Measurements from ENCODE around the gene NUP188.

NUP188 gene

GRCh38 chr9:129005336-129005997 is 58.0 kb downstream of the NUP188 start:
- in situ Hi-C loops (cut with HindIII; ENCODE audit: low sequenced_read_pairs): no loop called here

DNA sequence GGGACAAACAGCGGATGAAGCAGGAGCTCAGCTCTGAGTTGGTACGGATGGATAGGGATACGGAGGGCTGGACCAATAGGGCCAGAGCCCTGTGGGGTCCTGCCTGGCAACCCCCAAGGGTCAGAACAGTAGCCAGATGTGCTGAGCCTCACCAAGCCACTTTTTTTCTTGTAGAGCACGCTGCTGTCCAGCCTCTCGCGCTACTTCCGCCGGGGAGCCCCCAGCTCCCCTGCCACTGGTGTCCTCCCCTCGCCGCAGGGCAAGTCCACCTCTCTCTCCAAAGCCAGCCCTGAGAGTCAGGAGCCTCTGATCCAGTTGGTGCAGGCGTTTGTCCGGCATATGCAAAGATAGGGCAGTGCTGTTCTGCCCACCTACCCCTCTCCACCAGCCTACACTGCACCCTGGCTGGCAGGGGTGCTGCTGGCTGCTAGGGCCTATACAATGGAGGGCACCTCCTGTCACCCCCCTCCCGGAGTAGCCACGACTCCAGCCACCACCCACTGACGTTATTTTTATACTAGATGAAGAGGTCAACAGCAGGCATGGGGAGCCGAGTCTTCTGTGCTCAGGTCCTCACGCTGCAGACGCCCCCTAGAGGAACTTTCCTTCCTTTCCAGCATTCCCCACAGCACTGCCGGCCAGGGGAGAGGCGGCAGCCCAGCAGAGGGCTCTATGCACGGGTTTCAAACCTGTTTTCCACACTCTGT is 59.0 kb downstream of the NUP188 start:
- in situ Hi-C loops (cut with HindIII; ENCODE audit: low sequenced_read_pairs): no loop called here

GRCh38 chr9:129007035-129007765 is 59.7 kb downstream of the NUP188 start:
- in situ Hi-C loops (cut with HindIII; ENCODE audit: low sequenced_read_pairs): no loop called here

- in situ Hi-C loops (cut with HindIII; ENCODE audit: low sequenced_read_pairs): no loop called here
Observed at GRCh38 chr9:129007766-129008468, 60.4 kb downstream of the NUP188 start.

DNA sequence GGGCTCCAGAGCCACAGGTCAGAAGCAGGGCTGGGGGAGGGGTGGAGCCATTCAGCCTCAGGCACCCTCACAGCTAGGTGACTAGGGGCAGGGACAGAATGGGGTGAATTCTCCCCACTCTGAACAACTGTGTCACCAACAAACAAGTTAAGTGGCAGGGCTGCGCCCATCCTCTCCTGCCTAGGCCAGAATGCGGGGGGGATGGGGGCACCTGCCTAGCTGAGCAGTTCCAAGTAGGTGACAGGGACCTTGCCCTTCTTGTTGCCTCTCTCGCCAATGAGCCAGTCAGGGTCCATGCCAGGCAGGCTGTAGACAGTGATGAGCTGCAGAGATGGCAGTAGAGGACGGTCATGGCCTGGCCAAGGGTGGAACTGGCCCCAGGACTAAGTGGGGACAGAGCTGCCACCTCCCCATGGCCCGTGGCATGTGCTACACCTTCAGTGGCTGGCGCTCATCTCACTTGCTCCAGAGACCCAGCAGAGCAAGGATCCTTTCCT is 61.0 kb downstream of the NUP188 start:
- in situ Hi-C loops (cut with HindIII; ENCODE audit: low sequenced_read_pairs): no loop called here

DNA sequence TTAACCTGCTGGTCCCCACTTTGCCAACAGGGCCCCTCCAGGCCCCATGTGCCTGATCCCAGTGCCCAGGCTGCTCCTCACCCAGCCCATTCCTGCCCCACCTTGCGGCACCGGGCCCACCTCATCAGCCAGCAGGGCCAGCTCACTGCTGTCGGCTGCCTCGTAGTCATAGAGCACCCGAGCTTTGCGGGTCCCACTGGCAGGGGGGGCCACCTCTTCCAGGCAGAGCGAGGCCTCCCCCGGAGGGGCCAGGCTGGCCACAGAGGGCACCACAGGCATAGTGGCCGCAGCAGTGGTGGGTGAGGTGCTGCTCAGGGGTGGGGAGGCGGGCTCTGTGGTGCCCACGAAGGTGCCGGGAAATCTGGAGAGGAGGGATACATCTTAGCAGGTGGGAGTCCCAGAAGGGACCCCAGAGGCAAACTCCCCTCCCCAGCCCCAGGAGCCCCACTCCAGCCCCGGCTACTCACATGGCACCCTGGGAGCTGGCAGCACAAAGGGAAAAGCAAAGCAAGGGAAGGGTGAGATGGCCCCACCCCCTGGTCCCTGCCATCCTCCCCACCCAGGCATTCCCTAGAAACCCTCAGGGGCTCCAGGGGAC is 61.6 kb downstream of the NUP188 start:
- in situ Hi-C loops (cut with HindIII; ENCODE audit: low sequenced_read_pairs): no loop called here

- in situ Hi-C loops (cut with HindIII; ENCODE audit: low sequenced_read_pairs): no loop called here
Observed at GRCh38 chr9:129009584-129010141, 62.2 kb downstream of the NUP188 start.

DNA sequence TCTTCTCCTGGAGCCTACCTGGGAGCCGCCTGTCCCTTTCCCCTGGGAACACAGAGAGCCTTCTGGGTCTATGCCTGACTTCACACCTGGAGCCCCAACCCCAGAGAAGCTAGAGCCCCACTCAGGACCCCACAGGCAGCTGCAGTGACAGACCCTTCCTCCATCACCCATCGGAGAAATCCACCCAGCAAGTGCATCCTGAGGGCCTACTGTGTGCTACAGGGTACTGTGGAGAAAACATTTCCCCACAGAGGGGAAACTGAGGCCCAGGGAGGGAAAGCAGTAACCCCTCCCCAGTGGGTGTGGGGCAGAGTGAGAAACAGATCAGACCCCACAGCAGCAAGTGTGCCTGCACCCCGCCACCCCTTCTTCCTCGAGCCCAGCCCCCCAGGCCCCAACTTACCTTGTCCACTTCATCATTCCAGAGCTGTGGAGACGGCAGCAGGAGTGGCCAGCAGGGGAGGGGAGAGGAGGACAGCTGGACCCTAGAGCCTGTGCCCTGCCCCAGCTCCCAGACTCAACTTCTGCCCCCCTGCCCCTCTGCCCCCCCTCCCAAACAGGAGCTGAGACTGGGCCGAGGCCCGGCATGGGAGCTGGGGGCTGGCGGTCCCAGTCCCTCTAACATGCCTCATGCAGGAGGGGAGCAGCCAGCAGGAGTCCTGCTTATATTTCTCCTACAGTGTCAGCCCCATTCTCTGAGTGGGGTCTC is 62.9 kb downstream of the NUP188 start:
- in situ Hi-C loops (cut with HindIII; ENCODE audit: low sequenced_read_pairs): no loop called here

DNA sequence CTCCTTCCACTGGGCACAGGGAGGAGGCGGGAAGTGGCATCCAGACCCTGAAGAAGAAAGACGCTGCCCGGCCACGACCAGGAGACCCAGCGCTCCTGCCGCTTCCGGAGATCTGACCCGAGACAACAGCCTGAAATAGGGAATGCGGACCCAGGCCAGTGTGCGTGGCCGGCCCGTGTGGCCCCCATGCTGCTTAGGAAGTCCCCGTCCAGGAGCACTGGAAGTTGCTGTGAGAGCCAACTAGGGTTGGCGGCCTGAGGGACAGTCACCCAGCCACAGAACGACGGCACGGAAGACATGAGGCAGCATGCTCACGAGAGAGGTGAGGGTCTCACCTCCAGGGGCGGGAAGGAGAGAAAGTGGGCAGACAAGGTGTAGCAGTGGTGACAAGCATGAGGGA is 63.7 kb downstream of the NUP188 start:
- in situ Hi-C loops (cut with HindIII; ENCODE audit: low sequenced_read_pairs): no loop called here

- in situ Hi-C loops (cut with HindIII; ENCODE audit: low sequenced_read_pairs): no loop called here
Observed at GRCh38 chr9:129011761-129012181, 64.3 kb downstream of the NUP188 start.

GRCh38 chr9:129012343-129012742 is 64.8 kb downstream of the NUP188 start:
- in situ Hi-C loops (cut with HindIII; ENCODE audit: low sequenced_read_pairs): no loop called here

DNA sequence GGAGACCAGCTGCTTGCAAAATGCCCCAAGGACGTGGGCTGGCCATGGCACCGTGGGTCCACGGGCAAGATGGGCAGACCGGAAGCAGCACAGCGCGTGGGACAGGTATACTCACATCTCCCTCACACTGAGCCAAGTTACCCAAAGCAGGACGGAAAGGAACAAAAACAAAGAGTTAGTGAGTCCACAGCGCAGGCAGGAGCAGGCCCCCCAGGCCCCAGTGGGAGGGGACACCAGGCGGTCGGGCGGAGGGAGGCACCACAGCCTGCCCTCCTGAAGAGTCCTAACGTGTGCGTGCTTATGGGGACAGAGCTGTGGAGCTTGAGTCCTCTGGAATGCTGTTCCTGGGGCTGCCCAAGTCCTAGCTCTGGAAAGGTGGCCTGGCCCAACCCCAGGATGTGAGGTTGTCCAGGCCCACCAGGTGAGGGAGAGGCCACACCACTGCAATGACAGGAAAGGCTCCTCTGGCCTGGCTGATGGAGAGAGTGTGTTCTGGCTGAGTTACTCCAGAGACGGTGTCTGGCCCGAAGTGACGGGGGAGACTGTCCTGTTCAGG is 65.5 kb downstream of the NUP188 start:
- in situ Hi-C loops (cut with HindIII; ENCODE audit: low sequenced_read_pairs): no loop called here

DNA sequence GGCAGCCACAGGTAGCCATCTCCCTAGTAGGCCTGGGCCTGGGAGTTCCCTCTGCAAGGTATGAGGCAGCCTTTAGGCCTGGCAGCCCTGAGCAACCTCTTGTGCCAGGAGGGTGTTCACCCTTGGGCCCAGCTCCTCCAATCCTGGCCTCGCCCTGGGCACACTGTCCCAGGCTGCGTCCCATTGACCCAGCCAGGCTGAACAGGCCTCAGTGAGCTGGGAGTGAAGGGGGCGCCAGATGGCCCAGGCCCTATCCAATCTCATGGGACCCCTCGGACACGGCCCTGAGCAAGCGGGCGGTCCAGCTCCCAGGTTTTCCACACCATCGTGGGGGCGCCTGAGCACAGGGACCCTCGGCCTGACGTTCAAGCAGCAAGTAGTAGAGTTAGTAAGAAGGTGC is 66.2 kb downstream of the NUP188 start:
- in situ Hi-C loops (cut with HindIII; ENCODE audit: low sequenced_read_pairs): no loop called here

DNA sequence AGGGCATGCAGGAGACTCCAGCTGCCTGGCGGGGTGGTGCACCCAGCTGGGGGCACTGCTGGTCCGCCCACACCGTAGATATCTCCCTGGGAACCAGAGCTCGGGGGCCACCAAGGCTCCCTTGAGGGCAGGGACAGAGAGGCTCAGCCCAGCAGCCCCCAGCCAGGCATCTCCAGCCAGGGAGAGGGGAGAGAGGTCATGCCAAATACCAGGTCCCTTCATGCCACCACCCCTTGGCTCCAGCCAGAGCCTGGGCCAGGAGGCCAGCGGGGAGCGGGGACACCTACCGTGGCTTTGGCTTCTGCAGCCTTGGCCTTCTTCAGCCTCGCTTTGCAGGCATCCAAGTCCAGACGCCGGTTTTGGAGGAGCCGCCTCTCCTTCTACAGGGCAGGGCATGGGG is 66.6 kb downstream of the NUP188 start:
- in situ Hi-C loops (cut with HindIII; ENCODE audit: low sequenced_read_pairs): no loop called here

GRCh38 chr9:129014608-129015007 is 67.1 kb downstream of the NUP188 start:
- in situ Hi-C loops (cut with HindIII; ENCODE audit: low sequenced_read_pairs): no loop called here

DNA sequence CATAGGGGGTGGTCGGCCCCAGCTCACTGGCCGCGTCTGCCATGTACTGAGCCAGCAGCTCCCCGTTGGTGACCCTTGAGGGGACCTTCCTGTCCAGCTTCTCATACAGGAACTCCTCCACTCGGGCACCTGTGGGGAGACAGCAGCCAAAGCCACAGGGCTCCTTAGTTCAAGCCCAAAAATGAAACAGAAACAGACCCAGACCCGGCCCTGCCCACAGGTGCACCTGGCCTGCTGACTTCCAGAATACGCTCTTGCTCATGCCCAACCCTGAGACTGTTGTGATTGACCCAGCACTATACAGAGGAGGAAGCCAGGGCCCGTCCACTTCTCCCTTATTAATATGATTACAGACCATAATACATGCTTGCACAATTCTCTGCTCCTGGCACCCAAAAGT is 73.6 kb downstream of the NUP188 start:
- in situ Hi-C loops (cut with HindIII; ENCODE audit: low sequenced_read_pairs): no loop called here

GRCh38 chr9:129022037-129022436 is 74.5 kb downstream of the NUP188 start:
- in situ Hi-C loops (cut with HindIII; ENCODE audit: low sequenced_read_pairs): no loop called here

GRCh38 chr9:129023036-129023907 is 75.8 kb downstream of the NUP188 start:
- in situ Hi-C loops (cut with HindIII; ENCODE audit: low sequenced_read_pairs): no loop called here

DNA sequence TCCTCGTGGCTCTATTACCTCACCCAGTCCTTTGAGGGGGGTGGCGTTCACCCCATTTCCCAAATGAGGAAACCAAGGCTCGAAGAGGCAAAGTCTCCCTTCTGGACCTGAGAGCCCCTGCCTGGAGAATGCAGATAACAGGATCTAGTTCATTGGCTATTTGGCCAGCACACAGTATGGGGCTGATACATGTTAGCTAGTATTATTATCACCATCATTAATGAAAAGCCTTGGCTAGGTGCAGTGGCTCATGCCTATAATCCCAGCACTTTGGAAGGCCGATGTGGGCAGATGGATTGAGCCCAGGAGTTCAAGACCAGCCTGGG is 76.4 kb downstream of the NUP188 start:
- in situ Hi-C loops (cut with HindIII; ENCODE audit: low sequenced_read_pairs): no loop called here

All from DLD1 (cell line).